ENCODE results near the gene MYO18A. TPM values are rescaled to one million over a fixed set of nuclear protein-coding genes. Genes with fewer than 3 reads are reported as not detected.
"Not testable (repeated sequence)": the region's sequence is repeated elsewhere in the genome, so short reads cannot be mapped to it uniquely, and the experiment has no call there.

The MYO18A gene
- total and polyA plus RNA-seq, 2 experiments from 2014 or later = 16.0 to 30.5 TPM

- Histone ChIP-seq H3K36me3 (ENCODE audit: low read depth) (no peaks in the 10 kb centered on the region; the same call in 1 of the 2 replicates), H3K27me3 (replicated peaks; ENCODE audit: insufficient read depth) (no peaks in the 10 kb centered on the region), H3K4me3 (no peak overlapping the region), H3K79me2 (ENCODE audit: insufficient read depth) (no peaks in the 10 kb centered on the region), H3K9me2 (ENCODE audit: insufficient read depth) (no peaks in the 10 kb centered on the region), H2AFZ (no peak overlapping the region), H3K9ac (no peak overlapping the region), H3K4me1 (ENCODE audit: insufficient read depth) (no peaks in the 10 kb centered on the region), H3K4me2 (ENCODE audit: unreplicated experiment) (no peak overlapping the region), H4K20me1 (ENCODE audit: insufficient read depth) (no peaks in the 10 kb centered on the region), H3F3A (ENCODE audit: insufficient read depth) (no peaks in the 10 kb centered on the region), H3K9me3 (ENCODE audit: low read depth) (no peaks in the 10 kb centered on the region), H3K27ac (no peak overlapping the region)
- 71 to 78% methylated on average over 12 of the region's 12 CpGs for WGBS, 2 experiments (ENCODE audit: low coverage in 1 of 2, low lambda C conversion rate in 2 of 2, missing lambda C conversion rate in 2 of 2)
- in situ Hi-C loops (cut with MboI) = no loop called here
- TF ChIP-seq EZH2 (IDR thresholded peaks at IDR 0.05; ENCODE audit: insufficient read depth, poor library complexity, severe bottlenecking) = no peak
- no peak for TF ChIP-seq EZH2phosphoT487 (IDR thresholded peaks at IDR 0.05; ENCODE audit: insufficient read depth, low read depth)
- no peak for DNase-seq
Measured at GRCh38 chr17:29090750-29091605, 89.2 kb downstream of the MYO18A start.

DNA sequence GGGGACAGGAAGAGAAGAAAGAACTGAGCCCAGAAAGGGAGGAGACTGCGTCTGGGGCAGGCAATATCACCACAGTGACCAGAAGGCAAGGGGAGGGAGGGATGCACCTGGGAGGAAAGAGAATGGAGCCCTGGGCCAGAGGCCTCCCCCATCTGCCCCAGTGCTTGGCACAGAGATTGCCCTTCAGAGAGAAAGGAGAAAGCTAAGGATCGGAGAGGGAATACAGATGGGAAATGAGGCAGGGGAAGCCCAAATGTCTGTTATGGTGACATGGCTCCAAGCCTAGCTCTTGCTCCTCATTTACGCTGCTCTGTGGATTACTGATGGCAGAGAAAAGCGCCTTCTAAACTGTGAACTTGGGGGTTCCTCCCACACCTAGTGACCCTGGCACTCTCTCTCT is 90.1 kb downstream of the MYO18A start:
- 75 to 84% methylated on average over 4 of the region's 4 CpGs for WGBS, 2 experiments (ENCODE audit: low coverage in 1 of 2, low lambda C conversion rate in 2 of 2, missing lambda C conversion rate in 2 of 2)
- Histone ChIP-seq H3F3A (ENCODE audit: insufficient read depth) (no peaks in the 10 kb centered on the region), H3K9me2 (ENCODE audit: insufficient read depth) (no peaks in the 10 kb centered on the region), H3K27ac (no peak overlapping the region), H3K27me3 (replicated peaks; ENCODE audit: insufficient read depth) (no peaks in the 10 kb centered on the region), H3K4me1 (ENCODE audit: insufficient read depth) (no peaks in the 10 kb centered on the region), H3K36me3 (ENCODE audit: low read depth) (no peaks in the 10 kb centered on the region; the same call in 1 of the 2 replicates), H3K79me2 (ENCODE audit: insufficient read depth) (no peaks in the 10 kb centered on the region), H4K20me1 (ENCODE audit: insufficient read depth) (no peaks in the 10 kb centered on the region), H3K9me3 (ENCODE audit: low read depth) (no peaks in the 10 kb centered on the region), H3K4me2 (ENCODE audit: unreplicated experiment) (no peak overlapping the region), H3K4me3 (no peak overlapping the region), H3K9ac (no peak overlapping the region), H2AFZ (no peak overlapping the region)
- in situ Hi-C loops (cut with MboI) = no loop called here
- DNase-seq = no peak
- TF ChIP-seq EZH2 (IDR thresholded peaks at IDR 0.05; ENCODE audit: insufficient read depth, poor library complexity, severe bottlenecking) (no peak), EZH2phosphoT487 (IDR thresholded peaks at IDR 0.05; ENCODE audit: insufficient read depth, low read depth) (no peak)

- no peak overlapping the region for H3K9ac ChIP-seq
- TF ChIP-seq EZH2phosphoT487 (IDR thresholded peaks at IDR 0.05; ENCODE audit: insufficient read depth, low read depth) = no peak
- TF ChIP-seq EZH2 (IDR thresholded peaks at IDR 0.05; ENCODE audit: insufficient read depth, poor library complexity, severe bottlenecking) = no peak
Measured at GRCh38 chr17:29089601-29090044, 90.6 kb downstream of the MYO18A start.

DNA sequence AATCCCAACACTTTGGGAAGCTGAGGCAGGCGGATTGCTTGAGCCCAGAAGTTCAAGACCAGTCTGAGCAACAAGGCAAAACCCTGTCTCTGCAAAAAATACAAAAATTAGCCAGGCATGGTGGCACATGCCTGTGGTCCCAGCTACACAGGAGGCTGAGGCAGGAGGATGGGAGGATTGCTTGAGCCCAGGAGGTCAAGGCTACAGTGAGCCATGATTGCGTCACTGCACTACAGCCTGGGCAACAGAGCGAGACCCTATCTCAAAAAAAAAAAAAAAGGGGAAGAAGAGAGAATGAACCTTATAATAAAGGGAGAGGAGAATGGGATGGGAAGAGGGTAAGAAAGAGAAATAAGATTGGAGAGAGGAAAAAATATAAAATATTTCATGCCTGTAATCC is 91.4 kb downstream of the MYO18A start:
- H3K27ac ChIP-seq; H3F3A ChIP-seq (ENCODE audit: insufficient read depth); H2AFZ ChIP-seq; H3K9me2 ChIP-seq (ENCODE audit: insufficient read depth); H3K9ac ChIP-seq; H3K36me3 ChIP-seq (ENCODE audit: low read depth); H3K27me3 ChIP-seq (replicated peaks; ENCODE audit: insufficient read depth); in situ Hi-C loops (cut with MboI); H3K9me3 ChIP-seq (ENCODE audit: low read depth); H3K4me3 ChIP-seq; H4K20me1 ChIP-seq (ENCODE audit: insufficient read depth); H3K4me1 ChIP-seq (ENCODE audit: insufficient read depth); H3K4me2 ChIP-seq (ENCODE audit: unreplicated experiment); DNase-seq; H3K79me2 ChIP-seq (ENCODE audit: insufficient read depth): not testable (repeated sequence)
- WGBS, 2 experiments (ENCODE audit: low coverage in 1 of 2, low lambda C conversion rate in 2 of 2, missing lambda C conversion rate in 2 of 2) = 94 to 96% methylated on average over 3 of the region's 3 CpGs

More at GRCh38 chr17:29089601-29090044, 90.6 kb downstream of the MYO18A start:
- H3K9me3 ChIP-seq (ENCODE audit: low read depth) = no peaks in the 10 kb centered on the region
- H2AFZ ChIP-seq = no peak overlapping the region
- H3K4me3 ChIP-seq = no peak overlapping the region
- no peaks in the 10 kb centered on the region for H3K4me1 ChIP-seq (ENCODE audit: insufficient read depth)
- H4K20me1 ChIP-seq (ENCODE audit: insufficient read depth) = no peaks in the 10 kb centered on the region
- 82 to 86% methylated on average over 20 of the region's 20 CpGs for WGBS, 2 experiments (ENCODE audit: low coverage in 1 of 2, low lambda C conversion rate in 2 of 2, missing lambda C conversion rate in 2 of 2)
- no peak overlapping the region for H3K4me2 ChIP-seq (ENCODE audit: unreplicated experiment)
- no peaks in the 10 kb centered on the region for H3K9me2 ChIP-seq (ENCODE audit: insufficient read depth)
- in situ Hi-C loops (cut with MboI) = no loop called here
- H3F3A ChIP-seq (ENCODE audit: insufficient read depth) = no peaks in the 10 kb centered on the region
- H3K36me3 ChIP-seq (ENCODE audit: low read depth) = no peaks in the 10 kb centered on the region; the same call in 1 of the 2 replicates
- no peaks in the 10 kb centered on the region for H3K79me2 ChIP-seq (ENCODE audit: insufficient read depth)
- no peak for DNase-seq
- H3K27me3 ChIP-seq (replicated peaks; ENCODE audit: insufficient read depth) = no peaks in the 10 kb centered on the region
- no peak overlapping the region for H3K27ac ChIP-seq
